OCI-LY7 (cell line): Measurements from ENCODE around the gene TTC34.
"Not testable (repeated sequence)": the region's sequence is repeated elsewhere in the genome, so short reads cannot be mapped to it uniquely, and the experiment has no call there.

Source experiments
- CTCF ChIP-seq: fragments of 200-600 bp; sonication (generic); conservative IDR thresholded peaks from 2 replicates; pipeline ENCODE4 v1.5.1; 2014; ENCODE audit warnings: mild to moderate bottlenecking, antibody characterized with exemption, low read length, moderate library complexity, mixed read lengths
- EZH2phosphoT487 ChIP-seq: fragments of 200-600 bp; sonication (generic); IDR thresholded peaks from 2 replicates; pipeline ENCODE4 v1.6.1; 2018; ENCODE audit warnings: low read depth, borderline replicate concordance, mild to moderate bottlenecking, mixed run types, antibody characterized with exemption, low read length, moderate library complexity, mixed read lengths

- not testable (repeated sequence) for TF ChIP-seq CTCF, EZH2phosphoT487
Observed at GRCh38 chr1:2652926-2653571, 148.4 kb downstream of the TTC34 start.
